UCSD-AML1 (cell line): Measurements from ENCODE around the gene ADGRB3.
"Not testable (repeated sequence)": the region's sequence is repeated elsewhere in the genome, so short reads cannot be mapped to it uniquely, and the experiment has no call there.

Experiments used
- DNase-seq: peaks from one replicate; lab custom pipeline; 2025; ENCODE audit not compliant: unreplicated experiment; lab: John Stamatoyannopoulos, UW

Gene ADGRB3

GRCh38 chr6:69105288-69105687 lies 470.2 kb downstream of the ADGRB3 start:
- no peak for DNase-seq

GRCh38 chr6:69106511-69106910 lies 471.4 kb downstream of the ADGRB3 start:
- no peak for DNase-seq

GRCh38 chr6:69111301-69111700 lies 476.2 kb downstream of the ADGRB3 start:
- no peak for DNase-seq

- DNase-seq: no peak
Observed at GRCh38 chr6:69116658-69117057, 481.6 kb downstream of the ADGRB3 start.

GRCh38 chr6:69121461-69122406 lies 486.7 kb downstream of the ADGRB3 start:
- not testable (repeated sequence) for DNase-seq

- no peak for DNase-seq
Observed at GRCh38 chr6:69122407-69122773, 487.3 kb downstream of the ADGRB3 start.

- no peak for DNase-seq
Observed at GRCh38 chr6:69128411-69128810, 493.3 kb downstream of the ADGRB3 start.

- DNase-seq: no peak
Observed at GRCh38 chr6:69129046-69129445, 494.0 kb downstream of the ADGRB3 start.

GRCh38 chr6:69135927-69136326 lies 500.8 kb downstream of the ADGRB3 start:
- no peak for DNase-seq

- no peak for DNase-seq
Observed at GRCh38 chr6:69138148-69138547, 503.1 kb downstream of the ADGRB3 start.

- no peak for DNase-seq
Observed at GRCh38 chr6:69138893-69139494, 503.9 kb downstream of the ADGRB3 start.

GRCh38 chr6:69145062-69145461 lies 510.0 kb downstream of the ADGRB3 start:
- DNase-seq: no peak

- DNase-seq: no peak
Observed at GRCh38 chr6:69146385-69146784, 511.3 kb downstream of the ADGRB3 start.

- DNase-seq: no peak
Observed at GRCh38 chr6:69155467-69155866, 520.4 kb downstream of the ADGRB3 start.

- DNase-seq: no peak
Observed at GRCh38 chr6:69162811-69163210, 527.7 kb downstream of the ADGRB3 start.

- DNase-seq: no peak
Observed at GRCh38 chr6:69164564-69165229, 529.6 kb downstream of the ADGRB3 start.

- DNase-seq: peak; percentile 9
Observed at GRCh38 chr6:69179681-69180080, 544.6 kb downstream of the ADGRB3 start.

- no peak for DNase-seq
Observed at GRCh38 chr6:69180361-69181067, 545.4 kb downstream of the ADGRB3 start.

GRCh38 chr6:69181964-69182363 lies 546.9 kb downstream of the ADGRB3 start:
- DNase-seq: no peak

- DNase-seq: no peak
Observed at GRCh38 chr6:69185276-69185675, 550.2 kb downstream of the ADGRB3 start.

GRCh38 chr6:69202768-69203167 lies 567.7 kb downstream of the ADGRB3 start:
- DNase-seq: no peak
